IMR-90 (cell line): Measurements from ENCODE around the gene PLXNA4. TPM values are rescaled to one million over a fixed set of nuclear protein-coding genes. Genes with fewer than 3 reads are reported as not detected.

Source experiments
- ATAC-seq: fragments of 200-7000 bp; cut with Tn5 transposase; 2 replicates; pipeline ENCODE4 v1.9.1; 2020; ENCODE audit warnings: low read depth, mild to moderate bottlenecking, moderate library complexity
- BruUV-seq: library from RNA; stranded (reverse); fragments of 400-500 nt; replicated peaks from 2 replicates; lab custom pipeline; 2021; lab: Mats Ljungman, UMichigan
- CTCF ChIA-PET: fragments of 300-600 bp; formaldehyde crosslinking; extraction: SDS; loops from one replicate; lab custom pipeline; 2021; ENCODE audit warnings: antibody characterized with exemption; lab: Yijun Ruan, JAX
- POLR2A ChIA-PET: fragments of 300-600 bp; sonication (Branson Sonifier 250); formaldehyde crosslinking; loops from one replicate; lab custom pipeline; 2022; ENCODE audit warnings: antibody characterized with exemption; ENCODE audit not compliant: unreplicated experiment; lab: Charles Lee
- DNase-seq: peaks from one replicate; pipeline ENCODE4 v3.0.0; 2013
- H2AFZ ChIP-seq: replicated peaks from 2 replicates; pipeline ENCODE3; 2013; ENCODE audit warnings: low read length, mild to moderate bottlenecking; ENCODE audit not compliant: poor library complexity
- H2AK5ac ChIP-seq: 2 replicates; pipeline ENCODE4 v1.6.1; 2013; ENCODE audit warnings: low read depth, low read length, inconsistent platforms
- H2AK9ac ChIP-seq: replicated peaks from 2 replicates; pipeline ENCODE3; 2013; ENCODE audit warnings: mild to moderate bottlenecking, low read depth, low read length, moderate library complexity; ENCODE audit not compliant: poor library complexity
- H2BK120ac ChIP-seq: 2 replicates; pipeline ENCODE4 v1.6.1; 2013; ENCODE audit warnings: low read depth, low read length, inconsistent platforms
- H2BK15ac ChIP-seq: 3 replicates; pipeline ENCODE4 v1.6.1; 2013; ENCODE audit warnings: low read depth, low read length, inconsistent platforms
- H2BK20ac ChIP-seq: 2 replicates; pipeline ENCODE4 v1.6.1; 2013; ENCODE audit warnings: low read depth, mild to moderate bottlenecking, inconsistent platforms, low read length, moderate library complexity
- H2BK5ac ChIP-seq: 2 replicates; pipeline ENCODE4 v1.6.1; 2013; ENCODE audit warnings: mild to moderate bottlenecking, low read depth, low read length, inconsistent platforms; ENCODE audit not compliant: poor library complexity, severe bottlenecking
- H3K14ac ChIP-seq: replicated peaks from 2 replicates; pipeline ENCODE4 v1.6.1; 2013; ENCODE audit warnings: low read depth, low read length, inconsistent platforms
- H3K18ac ChIP-seq: 2 replicates; pipeline ENCODE4 v1.6.1; 2013; ENCODE audit warnings: low read depth, low read length, control low read depth
- H3K23ac ChIP-seq: 2 replicates; pipeline ENCODE4 v1.6.1; 2013; ENCODE audit warnings: low read depth, low read length, inconsistent platforms
- H3K27ac ChIP-seq: 2 replicates; pipeline ENCODE4 v1.5.1; 2013; ENCODE audit warnings: mild to moderate bottlenecking, control low read depth, low read length; ENCODE audit not compliant: insufficient read depth
- H3K27me3 ChIP-seq: 2 replicates; pipeline ENCODE4 v1.6.1; 2013; ENCODE audit warnings: low read length; ENCODE audit not compliant: control insufficient read depth, insufficient read depth
- H3K36me3 ChIP-seq: 2 replicates; pipeline ENCODE4 v1.6.1; 2013; ENCODE audit warnings: low read length, mixed read lengths; ENCODE audit not compliant: control insufficient read depth, insufficient read depth
- H3K4ac ChIP-seq: 2 replicates; pipeline ENCODE4 v1.6.1; 2013; ENCODE audit warnings: low read depth, low read length, inconsistent platforms
- H3K4me1 ChIP-seq: 2 replicates; pipeline ENCODE4 v1.6.1; 2013; ENCODE audit warnings: low read length, mixed read lengths; ENCODE audit not compliant: control insufficient read depth, insufficient read depth
- H3K4me2 ChIP-seq: 2 replicates; pipeline ENCODE4 v1.6.1; 2013; ENCODE audit warnings: low read depth, mild to moderate bottlenecking, control low read depth, low read length, moderate library complexity
- H3K4me3 ChIP-seq: 2 replicates; pipeline ENCODE4 v1.5.1; 2013; ENCODE audit warnings: low read depth, mild to moderate bottlenecking, control low read depth, low read length, moderate library complexity; ENCODE audit not compliant: insufficient read depth
- H3K56ac ChIP-seq: 2 replicates; pipeline ENCODE4 v1.6.1; 2013; ENCODE audit warnings: low read length, inconsistent platforms; ENCODE audit not compliant: insufficient read depth; ENCODE audit errors: extremely low read depth
- H3K79me1 ChIP-seq, 2 experiments: 2 replicates each; pipeline ENCODE4 v1.6.1; 2013; ENCODE audit warnings: low read length in 2 of 2, inconsistent platforms in 1 of 2, low read depth in 1 of 2
- H3K9ac ChIP-seq: 2 replicates; pipeline ENCODE4 v1.6.1; 2013; ENCODE audit warnings: low read depth, low read length, control low read depth
- H3K9me1 ChIP-seq: 2 replicates; pipeline ENCODE4 v1.6.1; 2013; ENCODE audit warnings: low read length, inconsistent platforms; ENCODE audit not compliant: insufficient read depth
- H3K9me3 ChIP-seq: 2 replicates; pipeline ENCODE4 v1.6.1; 2013; ENCODE audit warnings: low read length; ENCODE audit not compliant: control insufficient read depth, insufficient read depth
- H4K20me1 ChIP-seq: 2 replicates; pipeline ENCODE4 v1.6.1; 2013; ENCODE audit warnings: low read length, inconsistent platforms; ENCODE audit not compliant: insufficient read depth
- H4K5ac ChIP-seq: 2 replicates; pipeline ENCODE4 v1.6.1; 2013; ENCODE audit warnings: mild to moderate bottlenecking, low read depth, low read length, control low read depth
- H4K8ac ChIP-seq, 2 experiments: 2 replicates each; pipeline ENCODE4 v1.6.1; 2013; ENCODE audit warnings: low read depth in 2 of 2, low read length in 2 of 2, control low read depth in 1 of 2, inconsistent platforms in 1 of 2
- H4K91ac ChIP-seq: 2 replicates; pipeline ENCODE4 v1.6.1; 2013; ENCODE audit warnings: low read depth, low read length, inconsistent platforms; ENCODE audit not compliant: insufficient read depth
- BHLHE40 ChIP-seq: fragments of 150-350 bp; IDR thresholded peaks from 2 replicates; pipeline ENCODE4 v1.6.1; 2016; ENCODE audit warnings: mild to moderate bottlenecking, low read depth, low read length
- CEBPB ChIP-seq: IDR thresholded peaks from 2 replicates; pipeline ENCODE4 v1.6.1; 2012; ENCODE audit warnings: low read depth, low read length, improper control_type of control experiment
- CHD1 ChIP-seq: IDR thresholded peaks from 2 replicates; pipeline ENCODE4 v1.6.1; 2012; ENCODE audit warnings: low read depth, low read length, improper control_type of control experiment
- CTCF ChIP-seq: conservative IDR thresholded peaks from 2 replicates; pipeline ENCODE4 v1.5.1; 2012; ENCODE audit warnings: mild to moderate bottlenecking, low read depth, low read length, improper control_type of control experiment
- ELK1 ChIP-seq: fragments of 150-350 bp; IDR thresholded peaks from 2 replicates; pipeline ENCODE4 v1.6.1; 2016; ENCODE audit warnings: low read depth, mild to moderate bottlenecking, low read length, moderate library complexity, borderline replicate concordance
- FOS ChIP-seq: fragments of 150-350 bp; IDR thresholded peaks from 2 replicates; pipeline ENCODE4 v1.6.1; 2016; ENCODE audit warnings: low read depth, low read length
- MAFK ChIP-seq: IDR thresholded peaks from 2 replicates; pipeline ENCODE4 v1.6.1; 2012; ENCODE audit warnings: low read depth, low read length, improper control_type of control experiment
- MAZ ChIP-seq: IDR thresholded peaks from 2 replicates; pipeline ENCODE4 v1.6.1; 2012; ENCODE audit warnings: low read depth, mild to moderate bottlenecking, low read length, improper control_type of control experiment, moderate library complexity, borderline replicate concordance
- MXI1 ChIP-seq: IDR thresholded peaks from 2 replicates; pipeline ENCODE4 v1.6.1; 2012; ENCODE audit warnings: low read depth, mild to moderate bottlenecking, low read length, moderate library complexity, borderline replicate concordance
- NFE2L2 ChIP-seq: fragments of 150-350 bp; IDR thresholded peaks from 2 replicates; pipeline ENCODE4 v1.6.1; 2016; ENCODE audit warnings: low read depth, mild to moderate bottlenecking, low read length
- POLR2A ChIP-seq: IDR thresholded peaks from 2 replicates; pipeline ENCODE4 v1.6.1; 2012; ENCODE audit warnings: mild to moderate bottlenecking, low read depth, low read length
- RAD21 ChIP-seq: IDR thresholded peaks from 2 replicates; pipeline ENCODE4 v1.6.1; 2012; ENCODE audit warnings: low read length, improper control_type of control experiment
- RCOR1 ChIP-seq: IDR thresholded peaks from 2 replicates; pipeline ENCODE4 v1.6.1; 2012; ENCODE audit warnings: mild to moderate bottlenecking, low read length, improper control_type of control experiment; ENCODE audit not compliant: insufficient replicate concordance
- RFX5 ChIP-seq: IDR thresholded peaks from 2 replicates; pipeline ENCODE4 v1.8.0; 2012; ENCODE audit warnings: low read depth, mild to moderate bottlenecking, low read length, moderate library complexity
- SMC3 ChIP-seq: fragments of 150-350 bp; IDR thresholded peaks from 2 replicates; pipeline ENCODE4 v1.6.1; 2016; ENCODE audit warnings: low read depth, mild to moderate bottlenecking, antibody characterized with exemption, low read length, moderate library complexity
- USF2 ChIP-seq: fragments of 150-350 bp; IDR thresholded peaks from 2 replicates; pipeline ENCODE4 v1.6.1; 2017; ENCODE audit warnings: mild to moderate bottlenecking, antibody characterized with exemption, low read length, low read depth
- WGBS, 2 experiments: methylation state at CpG; one replicate each; pipeline versions ENCODE4 v1.1.5 to v1.1.7; 2013; ENCODE audit warnings: missing lambda C conversion rate in 2 of 2; ENCODE audit not compliant: insufficient read length in 1 of 2; ENCODE audit errors: extremely low coverage in 2 of 2; 5-methylcytosine and 5-hydroxymethylcytosine counted together
- dilution Hi-C: fragments of 300-500 bp; cut with HindIII; formaldehyde crosslinking; loops from one replicate; pipeline ENCODE4 v1.14.3; 2018; ENCODE audit warnings: low sequenced_read_pairs; ENCODE audit not compliant: unreplicated experiment
- in situ Hi-C: fragments of 300-500 bp; cut with MboI; formaldehyde crosslinking; loops from 3 replicates; pipeline ENCODE4 v1.14.3; 2019; ENCODE audit warnings: low sequenced_read_pairs, inconsistent platforms, mixed read lengths
- intact Hi-C: fragments of 100-400 bp; cut with micrococcal nuclease; formaldehyde crosslinking; loops from 2 replicates; pipeline ENCODE4 v1.10.0; 2022
- polyA plus RNA-seq, 3 experiments: library from polyadenylated mRNA; depleted of rRNA; stranded (reverse); fragments of >200 nt; gene quantifications; 2 replicates each; pipeline ENCODE4 v1.2.3, GENCODE V29; 2012; ENCODE audit warnings: low replicate concordance in 1 of 3
- total RNA-seq: library from RNA; depleted of rRNA; stranded (reverse); fragments of >200 nt; gene quantifications from 2 replicates; pipeline ENCODE4 v1.2.3, GENCODE V29; 2012

Gene PLXNA4
- total and polyA plus RNA-seq, 2 of the 4 experiments (the other 2 are of a cell fraction) = under 0.01 TPM

GRCh38 chr7:132590162-132590561, 13.9 kb upstream of the PLXNA4 start:
- no peaks in the 10 kb centered on the region for H3K4me1 ChIP-seq
- H3K9me3 ChIP-seq = no peaks in the 10 kb centered on the region
- intact Hi-C loops = no loop called here
- H3K18ac ChIP-seq = no peak overlapping the region
- H4K5ac ChIP-seq = no peak overlapping the region
- H4K91ac ChIP-seq = no peak overlapping the region
- no peaks in the 10 kb centered on the region for H3K79me1 ChIP-seq
- no peak overlapping the region for H2AFZ ChIP-seq
- no peak overlapping the region for H2BK15ac ChIP-seq
- H3K9me1 ChIP-seq = no peaks in the 10 kb centered on the region
- no TSS peak for BruUV-seq
- no peak overlapping the region for H2BK5ac ChIP-seq
- no peak overlapping the region for H3K14ac ChIP-seq
- no peak overlapping the region for H2AK5ac ChIP-seq
- H3K36me3 ChIP-seq = no peaks in the 10 kb centered on the region
- dilution Hi-C loops = no loop called here
- no peak overlapping the region for H3K9ac ChIP-seq
- H2BK20ac ChIP-seq = no peak overlapping the region
- H4K8ac ChIP-seq = no peak overlapping the region
- H3K4me2 ChIP-seq = no peak overlapping the region
- POLR2A ChIA-PET = no interaction called here
- H3K27me3 ChIP-seq = no peaks in the 10 kb centered on the region; the same call in 1 of the 2 replicates
- H4K20me1 ChIP-seq = no peaks in the 10 kb centered on the region
- H2AK9ac ChIP-seq = no peak overlapping the region
- CTCF ChIA-PET = interaction anchor here (0.5 to 2.4 kb wide), 2 partner anchors 10 to 845 kb away, joined by 3 to 9 read pairs; no protein-coding TSS in a partner anchor
- H3K56ac ChIP-seq = no peak overlapping the region
- H2BK120ac ChIP-seq = no peak overlapping the region
- no peak overlapping the region for H3K23ac ChIP-seq
- H3K4ac ChIP-seq = no peak overlapping the region
- ATAC-seq (no peak), DNase-seq (no peak)
- TF ChIP-seq RFX5 (no peak), ELK1 (no peak), POLR2A (no peak), CHD1 (no peak), CEBPB (no peak), SMC3 (no peak), FOS (no peak), RCOR1 (no peak), RAD21 (no peak), MAZ (no peak), CTCF (no peak), MAFK (no peak), USF2 (no peak), MXI1 (no peak), BHLHE40 (no peak), NFE2L2 (no peak)
- in situ Hi-C loops = loop anchor here (25.0 kb wide), 1 partner anchor 628 kb away; no protein-coding TSS in a partner anchor
- no peak overlapping the region for H3K27ac ChIP-seq
- no peak overlapping the region for H3K4me3 ChIP-seq
- 70% methylated on average over 2 of the region's 4 CpGs; no CpG with 5 or more reads in 1 of the 2 experiments for whole genome bisulfite sequencing, 2 experiments
